ENCODE measurements around the gene IFFO2.

- TF ChIP-seq CTCF (IDR thresholded peaks at IDR 0.05; ENCODE audit: low read length) (no peak), EZH2 (IDR thresholded peaks at IDR 0.05; ENCODE audit: borderline replicate concordance, low read length) (no peak)
These were observed 43.6 kb upstream of the IFFO2 start for GRCh38 chr1:19000065-19000464.

Measured in OCI-LY1 (cell line).